Dermis microvascular lymphatic vessel endothelial cell (primary cell): ENCODE measurements around the gene MRPL40. TPM values are rescaled to one million over a fixed set of nuclear protein-coding genes. Genes with fewer than 3 reads are reported as not detected.

Experiments
- DNase-seq, 2 donors: peaks; one replicate each; pipeline versions ENCODE4 v3.0.0 to v3.0.0-alpha.2; 2010; ENCODE audit warnings: low read depth in 2 of 2
- total RNA-seq: library from RNA; depleted of rRNA; stranded (reverse); fragments of >200 nt; gene quantifications from 2 replicates; pipeline ENCODE4 v1.2.1, GENCODE V29; 2014

MRPL40 gene
- total RNA-seq, 1 donor from 2014 or later, result 27.7 TPM

GRCh38 chr22:19480789-19481188 lies 48.4 kb downstream of the MRPL40 start:
- DNase-seq, result no peak

- DNase-seq, result no peak
Observed at GRCh38 chr22:19482297-19482696, 50.0 kb downstream of the MRPL40 start.

- DNase-seq, result peak in 1 of 2 donors; percentile 88
Observed at GRCh38 chr22:19483481-19484244, 51.3 kb downstream of the MRPL40 start.

Other genes with a start within 250 kb of the MRPL40 start
- 2.8 and 3.5 TPM in 2 replicates for gene CLTCL1, start 140.8 kb upstream of the MRPL40 start, total RNA-seq
- 14.8 and 19.2 TPM in 2 replicates for gene HIRA, start 812 bp upstream of the MRPL40 start, total RNA-seq
- gene C22orf39, start 15.2 kb downstream of the MRPL40 start, total RNA-seq, result 19.3 and 27.3 TPM in 2 replicates
- 114 and 119 TPM in 2 replicates for gene UFD1, start 46.6 kb downstream of the MRPL40 start, total RNA-seq
- 8.2 and 17.2 TPM in 2 replicates for gene CDC45, start 47.4 kb downstream of the MRPL40 start, total RNA-seq
- gene CLDN5, start 91.9 kb downstream of the MRPL40 start, total RNA-seq, result 560 and 793 TPM in 2 replicates